Urinary bladder (tissue), 4 donors: ENCODE data around the gene ARID3C. TPM values are rescaled to one million over a fixed set of nuclear protein-coding genes. Genes with fewer than 3 reads are reported as not detected.

ENCODE experiments used
- DNase-seq: peaks from one replicate; pipeline ENCODE4 v3.0.0-alpha.2; 2015; ENCODE audit errors: extremely low spot score
- H3K27ac ChIP-seq: one replicate; pipeline ENCODE4 v1.5.1; 2013; ENCODE audit warnings: low read depth, mild to moderate bottlenecking, moderate library complexity
- H3K36me3 ChIP-seq: one replicate; pipeline ENCODE4 v1.6.1; 2013; ENCODE audit warnings: mild to moderate bottlenecking, moderate library complexity; ENCODE audit not compliant: insufficient read depth
- H3K4me1 ChIP-seq: one replicate; pipeline ENCODE4 v1.6.1; 2013; ENCODE audit warnings: mild to moderate bottlenecking, moderate library complexity; ENCODE audit not compliant: insufficient read depth
- H3K4me3 ChIP-seq: one replicate; pipeline ENCODE4 v1.5.1; 2013; ENCODE audit warnings: low read depth, low read length
- WGBS: extraction: QIAGEN DNeasy Blood & Tissue Kit; methylation state at CpG from one replicate; pipeline ENCODE4 v1.1.7; 2013; 5-methylcytosine and 5-hydroxymethylcytosine counted together
- polyA plus RNA-seq: library from polyadenylated mRNA; stranded (reverse); fragments of 200-250 nt; gene quantifications from one replicate; pipeline ENCODE4 v1.2.3, GENCODE V29; 2013
- small RNA-seq: library from RNA; depleted of rRNA; stranded (forward); fragments of <200 nt; gene quantifications from one replicate; pipeline ENCODE3, GENCODE V24; 2014
- total RNA-seq: library from RNA; depleted of rRNA; stranded (reverse); fragments of >200 nt; gene quantifications from one replicate; pipeline ENCODE4 v1.2.3, GENCODE V29; 2014
- donor health status: healthy with polysubstance abuse.
- donor health status: healthy.

ARID3C gene
- total and polyA plus RNA-seq, 2 donors = not detected

DNA sequence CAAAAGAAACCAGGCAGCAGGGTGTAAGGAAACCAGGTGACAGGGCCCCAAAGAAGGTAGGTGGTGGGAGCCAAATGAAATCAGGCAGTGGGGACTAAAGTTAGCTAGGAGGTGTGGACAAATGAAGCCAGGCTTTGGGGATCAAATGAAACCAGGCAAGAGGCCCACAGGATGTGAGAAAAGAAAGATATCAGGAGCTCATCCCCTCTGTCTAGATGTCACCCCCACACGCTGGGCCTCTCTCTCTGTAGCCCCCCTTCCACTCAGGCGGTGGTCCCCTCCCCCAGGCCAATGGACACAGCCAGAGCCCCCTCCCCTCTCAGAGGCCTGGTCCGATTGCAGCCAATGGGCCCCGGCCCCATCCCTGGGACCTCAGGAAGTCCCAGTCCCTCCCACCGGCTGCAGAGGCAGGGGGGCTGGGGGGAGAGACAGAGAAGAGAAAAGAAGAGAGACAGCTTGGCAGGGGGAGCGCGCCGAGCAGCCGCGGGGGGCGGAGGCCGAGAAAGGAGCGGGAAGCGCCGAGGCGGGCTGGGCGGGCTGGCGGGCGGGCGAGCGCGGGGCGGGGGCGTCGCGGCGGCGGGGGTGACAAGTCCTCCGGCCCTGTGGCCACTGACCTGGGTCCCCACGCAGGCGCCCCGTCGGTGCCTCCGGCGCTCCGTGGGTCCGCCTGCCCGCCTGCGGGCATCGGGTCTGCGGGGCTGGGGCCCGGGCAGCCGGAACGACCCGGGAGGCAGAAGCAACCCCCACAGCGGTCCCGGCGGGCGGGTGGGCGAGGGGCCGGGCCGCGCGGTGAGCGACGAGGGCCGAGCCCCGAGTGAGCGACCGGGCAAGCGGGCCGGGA, 51.2 kb downstream of the ARID3C start:
- DNase-seq = no peak
- H3K36me3 ChIP-seq = no peaks in the 10 kb centered on the region
- H3K27ac ChIP-seq = no peak overlapping the region
- 2% methylated on average over 61 of the region's 62 CpGs for whole genome bisulfite sequencing
- peak overlapping the region; percentile 25 for H3K4me3 ChIP-seq
- no peaks in the 10 kb centered on the region for H3K4me1 ChIP-seq

DNA sequence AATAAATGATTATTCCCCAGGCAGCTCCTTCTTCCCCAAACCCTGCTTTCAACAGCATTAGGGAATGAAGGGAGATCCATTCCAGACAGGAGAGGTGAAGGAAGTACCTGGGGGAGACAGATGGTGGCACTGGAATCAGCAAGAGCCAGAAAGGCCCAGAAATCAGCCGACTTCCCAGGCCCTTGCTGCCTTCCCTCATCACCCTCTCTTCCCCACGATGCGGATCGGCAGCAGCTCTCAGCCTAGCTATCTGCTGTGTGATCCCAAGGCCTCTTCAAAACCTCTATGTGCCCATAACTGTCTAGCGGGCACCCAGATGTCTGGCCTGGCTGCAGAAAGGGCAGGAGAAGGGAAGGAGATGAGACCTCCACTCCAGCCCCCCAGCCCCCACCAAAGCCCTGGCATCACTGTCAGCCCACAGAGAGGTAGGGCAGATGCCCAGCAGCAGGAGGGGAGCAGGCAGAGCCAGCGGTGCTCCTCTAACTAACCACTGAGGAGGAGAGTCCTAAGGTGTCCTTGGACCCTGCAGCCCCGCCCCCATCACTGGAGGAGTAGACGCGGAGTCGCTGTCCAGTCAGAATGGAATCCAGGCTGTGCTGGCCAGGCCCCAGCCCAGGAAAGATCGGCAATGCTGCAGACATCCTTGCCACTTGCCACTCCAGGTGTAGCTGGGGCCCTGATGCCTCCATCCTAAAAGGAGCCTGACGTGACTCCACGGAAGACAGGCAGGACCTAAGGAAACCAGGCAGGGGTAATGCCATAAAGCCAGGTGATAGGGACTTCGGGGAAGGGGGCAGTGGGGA, 52.1 kb downstream of the ARID3C start:
- H3K27ac ChIP-seq = no peak overlapping the region
- DNase-seq = no peak

DNA sequence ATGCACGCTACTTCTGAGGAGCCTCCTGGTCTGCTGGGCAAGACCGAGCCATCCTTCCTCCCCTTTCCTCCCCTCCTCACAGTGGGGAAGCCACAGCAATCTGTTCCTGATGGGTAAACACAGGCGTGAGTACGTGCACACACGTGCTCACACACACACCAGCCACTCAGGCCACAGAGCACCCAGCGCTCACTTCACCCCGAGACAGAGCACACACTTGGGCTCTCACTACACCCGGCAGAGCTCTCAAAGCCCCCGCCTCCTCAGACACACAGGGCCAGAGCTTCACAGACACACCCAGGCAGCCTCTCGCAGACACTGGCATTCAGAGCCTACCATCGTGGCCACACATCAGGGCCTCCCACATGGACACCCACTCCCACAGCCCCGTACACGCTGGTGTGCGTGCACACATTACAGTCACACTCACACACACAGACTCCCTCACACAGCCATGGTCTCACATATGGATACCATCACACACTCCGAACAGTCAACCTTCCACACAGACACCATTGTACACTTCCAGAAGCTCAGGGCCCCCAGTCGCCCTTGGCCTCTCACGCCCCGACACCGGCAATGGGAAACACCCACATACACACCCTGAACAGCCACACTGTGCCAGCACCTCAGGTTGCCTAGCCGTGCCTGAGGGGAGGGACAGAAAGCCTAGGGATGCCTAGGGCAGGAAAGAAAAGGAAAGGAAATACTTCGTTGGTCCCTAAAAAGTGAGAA, 52.8 kb downstream of the ARID3C start:
- H3K4me3 ChIP-seq = no peak overlapping the region
- DNase-seq = no peak
- H3K27ac ChIP-seq = no peak overlapping the region
- 76% methylated on average over 21 of the region's 21 CpGs for WGBS
- H3K4me1 ChIP-seq = no peaks in the 10 kb centered on the region
- no peaks in the 10 kb centered on the region for H3K36me3 ChIP-seq

More for the DNA sequence above, 52.1 kb downstream of the ARID3C start:
- H3K36me3 ChIP-seq = no peaks in the 10 kb centered on the region
- 71% methylated on average over 14 of the region's 14 CpGs for WGBS
- no peak overlapping the region for H3K4me3 ChIP-seq
- no peaks in the 10 kb centered on the region for H3K4me1 ChIP-seq

DNA sequence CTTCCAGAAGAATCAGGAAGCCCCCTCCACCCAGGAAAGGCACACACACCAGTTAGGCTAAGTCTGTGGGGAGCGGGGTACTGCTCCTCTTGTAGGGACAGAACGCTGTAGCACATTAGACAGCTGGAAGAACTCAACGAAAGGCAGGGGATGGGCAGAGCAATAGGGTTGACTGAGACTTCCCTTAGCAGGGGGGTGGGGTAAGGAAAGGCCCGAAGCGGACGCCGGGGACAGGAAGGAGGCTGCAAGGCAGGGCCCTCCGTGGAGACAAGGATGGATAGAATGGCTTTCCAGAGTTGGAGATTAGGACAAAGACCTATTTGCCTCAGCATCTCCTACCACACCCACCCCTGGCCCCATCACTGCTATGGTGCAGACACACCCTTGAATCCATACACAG, 53.6 kb downstream of the ARID3C start:
- Histone ChIP-seq H3K27ac (no peak overlapping the region), H3K4me3 (no peak overlapping the region), H3K4me1 (no peaks in the 10 kb centered on the region), H3K36me3 (no peaks in the 10 kb centered on the region)
- WGBS = 53% methylated on average over 8 of the region's 8 CpGs
- no peak for DNase-seq

DNA sequence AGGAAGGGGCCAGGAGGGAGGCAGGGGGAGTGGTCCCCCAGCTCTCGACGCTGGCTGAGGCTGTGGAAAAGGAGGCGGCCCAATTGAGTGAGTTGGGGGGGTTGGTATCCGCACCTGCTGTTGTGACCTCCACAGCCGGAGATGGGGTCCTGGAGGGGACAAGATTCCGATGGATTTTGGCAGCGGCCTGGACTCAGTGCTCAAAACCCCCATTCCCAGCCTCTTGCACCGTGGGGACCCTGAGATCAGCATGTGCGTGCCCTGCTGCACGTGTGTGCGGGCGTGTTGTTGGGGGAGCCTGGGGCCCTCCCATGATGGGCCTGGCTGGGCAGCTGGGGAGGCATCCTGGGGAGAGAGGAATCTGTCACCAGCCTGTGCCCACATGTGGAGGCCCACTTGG, 54.3 kb downstream of the ARID3C start:
- DNase-seq = no peak
- no peaks in the 10 kb centered on the region for H3K36me3 ChIP-seq
- no peak overlapping the region for H3K4me3 ChIP-seq
- WGBS = 92% methylated on average over 12 of the region's 12 CpGs
- no peak overlapping the region for H3K27ac ChIP-seq
- no peaks in the 10 kb centered on the region for H3K4me1 ChIP-seq

DNA sequence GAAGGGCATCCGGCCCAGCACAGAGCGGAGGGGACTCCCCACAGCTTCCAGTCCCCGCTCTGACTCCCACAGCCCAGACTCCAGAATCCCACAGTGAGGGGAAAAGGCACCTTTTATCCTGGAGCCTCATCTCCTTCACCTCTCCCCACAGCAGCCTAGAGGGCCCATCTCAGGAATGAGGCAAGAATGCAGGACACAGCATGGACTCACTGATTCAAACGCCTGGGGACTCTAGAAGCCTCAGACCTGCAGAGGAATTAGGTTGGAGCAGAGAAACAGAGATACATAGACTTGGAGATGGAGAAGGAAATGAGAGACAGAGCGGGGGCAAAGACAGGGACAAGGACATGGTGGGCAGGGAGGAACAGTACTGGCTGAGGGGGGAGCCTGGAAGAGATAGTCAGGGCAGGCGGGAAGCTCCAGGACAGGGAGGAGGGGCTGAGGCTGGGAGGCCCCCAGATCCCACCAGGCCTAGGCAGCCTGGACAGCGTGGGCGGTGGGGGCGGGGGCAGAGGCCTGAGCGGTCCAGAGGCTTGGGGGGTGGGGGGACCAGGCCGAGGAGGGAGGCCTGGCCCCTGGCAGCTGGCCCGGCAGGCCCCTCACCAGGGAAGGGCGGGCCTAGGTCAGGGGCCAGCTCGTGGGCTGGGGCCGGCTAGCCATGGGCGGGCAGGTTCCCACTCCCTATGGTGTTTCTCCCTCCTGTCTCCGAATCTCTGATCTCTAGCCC, 55.1 kb downstream of the ARID3C start:
- H3K4me3 ChIP-seq = no peak overlapping the region
- H3K4me1 ChIP-seq = no peaks in the 10 kb centered on the region
- H3K27ac ChIP-seq = no peak overlapping the region
- no peak for DNase-seq
- WGBS = 83% methylated on average over 17 of the region's 17 CpGs
- no peaks in the 10 kb centered on the region for H3K36me3 ChIP-seq

DNA sequence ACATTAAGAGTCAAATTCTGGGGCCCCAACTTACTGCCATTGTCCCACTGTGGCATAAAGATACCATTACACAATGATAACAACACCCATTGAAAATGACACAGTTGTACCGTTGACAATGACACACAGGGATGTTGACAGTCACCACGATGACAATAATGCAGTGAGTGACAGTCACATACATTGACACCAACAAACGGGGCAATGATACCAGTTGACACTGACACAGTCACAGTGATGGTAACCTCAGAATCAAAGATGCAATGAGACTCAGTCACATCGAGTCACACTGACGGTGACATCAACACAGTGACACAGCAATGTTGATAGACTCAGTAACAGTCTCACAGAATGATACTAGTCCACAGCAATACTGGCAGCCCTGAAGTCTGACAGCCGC, 56.2 kb downstream of the ARID3C start:
- no peak for DNase-seq
- WGBS = 93% methylated on average over 6 of the region's 6 CpGs
- H3K36me3 ChIP-seq = no peaks in the 10 kb centered on the region
- H3K4me3 ChIP-seq = no peak overlapping the region
- H3K4me1 ChIP-seq = no peaks in the 10 kb centered on the region
- no peak overlapping the region for H3K27ac ChIP-seq

DNA sequence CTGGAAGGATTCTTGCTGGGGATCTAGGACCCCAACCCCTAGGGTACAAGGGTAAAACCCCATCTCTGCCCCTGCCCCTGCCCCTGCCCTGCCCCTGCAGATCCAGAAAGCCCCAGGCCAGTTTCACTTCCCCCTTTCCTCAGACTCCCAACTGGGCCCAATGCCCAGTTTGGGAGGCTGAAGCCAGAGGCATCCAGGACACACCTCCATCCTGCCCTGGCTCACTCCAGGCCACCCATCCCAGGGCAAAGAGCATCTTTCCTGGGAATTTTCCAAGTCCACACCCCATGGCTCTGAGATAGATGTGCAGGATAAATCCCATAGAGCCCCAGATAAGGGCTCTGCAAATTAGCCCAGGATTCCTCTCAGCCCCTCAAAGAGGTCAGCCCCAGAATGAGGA, 56.8 kb downstream of the ARID3C start:
- no peaks in the 10 kb centered on the region for H3K36me3 ChIP-seq
- H3K4me3 ChIP-seq = no peak overlapping the region
- H3K4me1 ChIP-seq = no peaks in the 10 kb centered on the region
- no peak for DNase-seq
- no peak overlapping the region for H3K27ac ChIP-seq

DNA sequence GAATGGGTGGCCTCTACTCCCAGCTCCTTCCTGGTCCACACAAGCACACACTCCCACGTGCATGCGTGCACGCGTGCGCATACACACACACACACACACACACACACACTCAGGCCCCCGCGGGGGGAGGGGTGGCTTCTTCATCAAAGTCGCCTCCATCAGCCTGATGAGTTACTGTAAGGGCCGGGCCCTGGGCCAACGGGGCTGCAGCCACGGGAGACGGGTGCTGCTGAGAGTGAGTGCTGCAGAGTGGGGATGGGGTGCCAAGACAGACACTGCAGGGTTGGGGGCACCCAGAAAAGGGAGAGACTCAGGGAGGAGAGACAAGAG, 57.4 kb downstream of the ARID3C start:
- H3K4me1 ChIP-seq = no peaks in the 10 kb centered on the region
- H3K4me3 ChIP-seq = no peak overlapping the region
- no peaks in the 10 kb centered on the region for H3K36me3 ChIP-seq
- no peak overlapping the region for H3K27ac ChIP-seq
- WGBS = 55% methylated on average over 12 of the region's 12 CpGs
- no peak for DNase-seq

Small RNAs within 50 kb of the gene (small RNA-seq; reads per million reads assigned to genes)
- not detected for gene CCL27

Other genes starting within 250 kb of the ARID3C start
- gene FAM219A, start 170.5 kb downstream of the ARID3C start, total RNA-seq = 6.0 TPM
- 20.8 TPM for gene FAM219A, start 170.5 kb downstream of the ARID3C start, polyA plus RNA-seq
- gene DNAI1, start 170.3 kb downstream of the ARID3C start, total RNA-seq = not detected
- 0.11 TPM for gene DNAI1, start 170.3 kb downstream of the ARID3C start, polyA plus RNA-seq
- gene ENHO, start 106.1 kb downstream of the ARID3C start, total RNA-seq = 0.26 TPM
- gene ENHO, start 106.1 kb downstream of the ARID3C start, polyA plus RNA-seq = 1.8 TPM
- gene CNTFR, start 39.3 kb downstream of the ARID3C start, total RNA-seq = 5.6 TPM
- 11.5 TPM for gene CNTFR, start 39.3 kb downstream of the ARID3C start, polyA plus RNA-seq
- gene RPP25L, start 17.0 kb downstream of the ARID3C start, total RNA-seq = 13.2 TPM
- gene RPP25L, start 17.0 kb downstream of the ARID3C start, polyA plus RNA-seq = 33.7 TPM
- gene DCTN3, start 8.6 kb downstream of the ARID3C start, total RNA-seq = 34.2 TPM
- gene DCTN3, start 8.6 kb downstream of the ARID3C start, polyA plus RNA-seq = 117 TPM
- gene SIGMAR1, start 8.7 kb upstream of the ARID3C start, total RNA-seq = 18.2 TPM
- gene SIGMAR1, start 8.7 kb upstream of the ARID3C start, polyA plus RNA-seq = 103 TPM
- gene GALT, start 17.6 kb upstream of the ARID3C start, total RNA-seq = 25.4 TPM
- 31.8 TPM for gene GALT, start 17.6 kb upstream of the ARID3C start, polyA plus RNA-seq
- gene IL11RA, start 23.1 kb upstream of the ARID3C start, total RNA-seq = 43.9 TPM
- 39.5 TPM for gene IL11RA, start 23.1 kb upstream of the ARID3C start, polyA plus RNA-seq
- not detected for gene CCL27, start 33.6 kb upstream of the ARID3C start, total RNA-seq
- 0.32 TPM for gene CCL27, start 33.6 kb upstream of the ARID3C start, polyA plus RNA-seq
- 2.1 TPM for gene CCL19, start 62.2 kb upstream of the ARID3C start, total RNA-seq
- 4.0 TPM for gene CCL19, start 62.2 kb upstream of the ARID3C start, polyA plus RNA-seq
- gene CCL21, start 81.1 kb upstream of the ARID3C start, total RNA-seq = 35.7 TPM
- gene CCL21, start 81.1 kb upstream of the ARID3C start, polyA plus RNA-seq = 60.4 TPM